ENCODE results near the gene SNAI3. TPM values are rescaled to one million over a fixed set of nuclear protein-coding genes. Genes with fewer than 3 reads are reported as not detected.

The SNAI3 gene
- polyA plus RNA-seq, 1 donor from 2014 or later, result not detected

DNA sequence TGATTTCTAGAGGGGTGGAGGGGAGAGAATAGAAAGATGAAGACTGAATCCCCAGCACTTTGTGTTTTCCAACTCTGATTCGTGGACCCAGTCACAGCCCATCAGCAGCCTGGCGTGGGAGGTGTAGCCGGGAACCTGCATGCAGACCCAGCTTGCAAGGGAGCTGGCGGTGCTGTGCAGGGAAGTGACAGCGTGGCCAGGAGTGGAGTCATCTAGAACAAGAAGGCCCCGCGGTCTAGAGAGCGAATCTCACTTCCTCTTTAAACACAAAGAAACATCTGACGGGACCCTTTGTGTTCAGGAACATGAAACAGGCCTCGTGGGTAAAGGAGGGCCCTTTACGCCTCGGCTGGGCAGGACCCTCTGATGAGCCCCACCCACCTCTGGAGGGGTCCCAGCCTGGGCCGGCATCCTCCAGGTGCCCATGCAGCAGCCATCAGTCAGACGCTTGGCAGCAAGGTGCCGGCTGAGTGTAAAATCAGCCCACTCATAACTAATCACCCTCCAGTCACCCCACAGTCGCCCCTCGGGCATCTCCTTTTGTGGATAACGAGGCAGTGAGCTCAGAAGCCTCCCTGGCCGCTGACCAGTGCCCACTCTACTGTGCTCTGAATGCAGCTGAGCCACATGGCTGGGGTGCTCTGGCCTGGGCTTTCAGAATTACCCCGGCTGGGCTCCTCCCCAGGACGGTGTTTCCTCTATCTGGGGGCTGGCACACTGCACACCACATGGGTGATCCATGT lies 4.4 kb downstream of the SNAI3 start:
- Histone ChIP-seq H3K36me3 (ENCODE audit: insufficient read depth, low read length) (no peaks in the 10 kb centered on the region), H2AFZ (ENCODE audit: low read depth, low read length) (no peak overlapping the region), H3F3A (ENCODE audit: insufficient read depth, low read length, poor library complexity, severe bottlenecking) (no peaks in the 10 kb centered on the region), H3K27me3 (ENCODE audit: insufficient read depth, low read depth, low read length) (peaks cover 27% of the 10 kb centered on the region), H3K9me3 (ENCODE audit: low read length) (no peaks in the 10 kb centered on the region), H3K9me2 (ENCODE audit: insufficient read depth, low read length) (no peaks in the 10 kb centered on the region), H4K20me1 (ENCODE audit: insufficient read depth) (no peaks in the 10 kb centered on the region), H3K79me2 (replicated peaks; ENCODE audit: insufficient read depth, low read length) (no peaks in the 10 kb centered on the region), H3K4me3 (ENCODE audit: low read length) (no peak overlapping the region), H3K4me2 (ENCODE audit: low read length) (no peak overlapping the region), H3K9ac (ENCODE audit: low read length) (no peak overlapping the region), H3K27ac (ENCODE audit: low read length) (no peak overlapping the region)
- TF ChIP-seq TAF1 (IDR thresholded peaks at IDR 0.05; ENCODE audit: low read depth) (no peak), RAD21 (conservative IDR thresholded peaks at IDR 0.05) (no peak), EP300 (conservative IDR thresholded peaks at IDR 0.05; ENCODE audit: poor library complexity, severe bottlenecking) (no peak), EZH2 (IDR thresholded peaks at IDR 0.05; ENCODE audit: borderline replicate concordance, insufficient read depth, low read length, poor library complexity, severe bottlenecking) (no peak), POLR2AphosphoS5 (IDR thresholded peaks at IDR 0.05) (no peak), MXI1 (conservative IDR thresholded peaks at IDR 0.05; ENCODE audit: poor library complexity, severe bottlenecking) (no peak), SMC3 (conservative IDR thresholded peaks at IDR 0.05; ENCODE audit: poor library complexity) (no peak)
- TF ChIP-seq, protein P1, sequence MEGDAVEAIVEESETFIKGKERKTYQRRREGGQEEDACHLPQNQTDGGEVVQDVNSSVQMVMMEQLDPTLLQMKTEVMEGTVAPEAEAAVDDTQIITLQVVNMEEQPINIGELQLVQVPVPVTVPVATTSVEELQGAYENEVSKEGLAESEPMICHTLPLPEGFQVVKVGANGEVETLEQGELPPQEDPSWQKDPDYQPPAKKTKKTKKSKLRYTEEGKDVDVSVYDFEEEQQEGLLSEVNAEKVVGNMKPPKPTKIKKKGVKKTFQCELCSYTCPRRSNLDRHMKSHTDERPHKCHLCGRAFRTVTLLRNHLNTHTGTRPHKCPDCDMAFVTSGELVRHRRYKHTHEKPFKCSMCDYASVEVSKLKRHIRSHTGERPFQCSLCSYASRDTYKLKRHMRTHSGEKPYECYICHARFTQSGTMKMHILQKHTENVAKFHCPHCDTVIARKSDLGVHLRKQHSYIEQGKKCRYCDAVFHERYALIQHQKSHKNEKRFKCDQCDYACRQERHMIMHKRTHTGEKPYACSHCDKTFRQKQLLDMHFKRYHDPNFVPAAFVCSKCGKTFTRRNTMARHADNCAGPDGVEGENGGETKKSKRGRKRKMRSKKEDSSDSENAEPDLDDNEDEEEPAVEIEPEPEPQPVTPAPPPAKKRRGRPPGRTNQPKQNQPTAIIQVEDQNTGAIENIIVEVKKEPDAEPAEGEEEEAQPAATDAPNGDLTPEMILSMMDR (IDR thresholded peaks at IDR 0.05; ENCODE audit: poor library complexity, severe bottlenecking), result no peak
- TF ChIP-seq, protein P2, sequence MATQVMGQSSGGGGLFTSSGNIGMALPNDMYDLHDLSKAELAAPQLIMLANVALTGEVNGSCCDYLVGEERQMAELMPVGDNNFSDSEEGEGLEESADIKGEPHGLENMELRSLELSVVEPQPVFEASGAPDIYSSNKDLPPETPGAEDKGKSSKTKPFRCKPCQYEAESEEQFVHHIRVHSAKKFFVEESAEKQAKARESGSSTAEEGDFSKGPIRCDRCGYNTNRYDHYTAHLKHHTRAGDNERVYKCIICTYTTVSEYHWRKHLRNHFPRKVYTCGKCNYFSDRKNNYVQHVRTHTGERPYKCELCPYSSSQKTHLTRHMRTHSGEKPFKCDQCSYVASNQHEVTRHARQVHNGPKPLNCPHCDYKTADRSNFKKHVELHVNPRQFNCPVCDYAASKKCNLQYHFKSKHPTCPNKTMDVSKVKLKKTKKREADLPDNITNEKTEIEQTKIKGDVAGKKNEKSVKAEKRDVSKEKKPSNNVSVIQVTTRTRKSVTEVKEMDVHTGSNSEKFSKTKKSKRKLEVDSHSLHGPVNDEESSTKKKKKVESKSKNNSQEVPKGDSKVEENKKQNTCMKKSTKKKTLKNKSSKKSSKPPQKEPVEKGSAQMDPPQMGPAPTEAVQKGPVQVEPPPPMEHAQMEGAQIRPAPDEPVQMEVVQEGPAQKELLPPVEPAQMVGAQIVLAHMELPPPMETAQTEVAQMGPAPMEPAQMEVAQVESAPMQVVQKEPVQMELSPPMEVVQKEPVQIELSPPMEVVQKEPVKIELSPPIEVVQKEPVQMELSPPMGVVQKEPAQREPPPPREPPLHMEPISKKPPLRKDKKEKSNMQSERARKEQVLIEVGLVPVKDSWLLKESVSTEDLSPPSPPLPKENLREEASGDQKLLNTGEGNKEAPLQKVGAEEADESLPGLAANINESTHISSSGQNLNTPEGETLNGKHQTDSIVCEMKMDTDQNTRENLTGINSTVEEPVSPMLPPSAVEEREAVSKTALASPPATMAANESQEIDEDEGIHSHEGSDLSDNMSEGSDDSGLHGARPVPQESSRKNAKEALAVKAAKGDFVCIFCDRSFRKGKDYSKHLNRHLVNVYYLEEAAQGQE (IDR thresholded peaks at IDR 0.05; ENCODE audit: borderline replicate concordance), result no peak

DNA sequence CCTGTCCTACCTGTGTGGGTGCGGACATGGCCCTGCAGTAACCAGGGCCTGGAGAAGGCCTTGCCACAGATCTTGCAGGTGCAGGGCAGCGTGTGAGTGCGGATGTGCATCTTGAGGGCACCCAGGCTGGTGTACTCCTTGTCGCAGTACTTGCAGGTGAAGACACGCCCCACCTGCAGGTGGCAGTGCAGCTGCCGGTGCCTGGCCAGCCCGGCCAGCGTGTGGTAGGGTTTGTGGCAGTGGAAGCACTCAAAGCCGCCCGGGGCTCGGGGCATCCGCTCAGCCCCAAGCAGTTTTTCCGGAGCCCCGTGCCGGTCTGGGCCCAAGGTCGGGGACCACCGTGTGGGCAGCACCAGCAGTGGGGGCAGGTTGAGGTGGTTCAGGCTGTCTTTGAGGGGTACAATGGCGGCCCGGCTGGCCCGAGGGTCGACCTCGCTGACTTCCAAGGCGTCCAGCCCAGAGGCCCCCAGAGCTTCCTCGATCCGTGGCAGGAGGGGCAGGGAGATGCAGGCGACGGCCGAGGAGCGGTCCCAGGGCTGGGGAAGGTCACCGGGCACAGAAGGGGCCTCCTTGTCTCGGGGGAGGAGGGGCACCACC lies 5.1 kb downstream of the SNAI3 start:
- no peak overlapping the region for H3K9ac ChIP-seq (ENCODE audit: low read length)
- H3K4me2 ChIP-seq (ENCODE audit: low read length), result no peak overlapping the region
- no peaks in the 10 kb centered on the region for H3K9me3 ChIP-seq (ENCODE audit: low read length)
- H3K4me3 ChIP-seq (ENCODE audit: low read length), result no peak overlapping the region
- no peak overlapping the region for H3K27ac ChIP-seq (ENCODE audit: low read length)
- H2AFZ ChIP-seq (ENCODE audit: low read depth, low read length), result no peak overlapping the region
- no peaks in the 10 kb centered on the region for H3F3A ChIP-seq (ENCODE audit: insufficient read depth, low read length, poor library complexity, severe bottlenecking)
- no peaks in the 10 kb centered on the region for H3K79me2 ChIP-seq (replicated peaks; ENCODE audit: insufficient read depth, low read length)
- H4K20me1 ChIP-seq (ENCODE audit: insufficient read depth), result no peaks in the 10 kb centered on the region
- no peaks in the 10 kb centered on the region for H3K9me2 ChIP-seq (ENCODE audit: insufficient read depth, low read length)
- no peaks in the 10 kb centered on the region for H3K36me3 ChIP-seq (ENCODE audit: insufficient read depth, low read length)
- peaks cover 20% of the 10 kb centered on the region for H3K27me3 ChIP-seq (ENCODE audit: insufficient read depth, low read depth, low read length)
- TF ChIP-seq EZH2 (IDR thresholded peaks at IDR 0.05; ENCODE audit: borderline replicate concordance, insufficient read depth, low read length, poor library complexity, severe bottlenecking) (no peak), SMC3 (conservative IDR thresholded peaks at IDR 0.05; ENCODE audit: poor library complexity) (no peak), POLR2AphosphoS5 (IDR thresholded peaks at IDR 0.05) (no peak), MXI1 (conservative IDR thresholded peaks at IDR 0.05; ENCODE audit: poor library complexity, severe bottlenecking) (no peak), TAF1 (IDR thresholded peaks at IDR 0.05; ENCODE audit: low read depth) (no peak)
- TF ChIP-seq, protein P1 (IDR thresholded peaks at IDR 0.05; ENCODE audit: poor library complexity, severe bottlenecking), result peak; percentile 19
- TF ChIP-seq, protein P2 (IDR thresholded peaks at IDR 0.05; ENCODE audit: borderline replicate concordance), result no peak
